Nephron progenitor cell (in vitro differentiated cells): ENCODE results near the gene ARID1B.
A peak's percentile ranks its signal among the peaks of the same experiment; 100 is the strongest.

Source experiments
- DNase-seq: peaks from one replicate; pipeline ENCODE4 v3.0.0; 2021
- H3K27ac Mint-ChIP-seq: 2 replicates; pipeline ENCODE4 v1.8.0; 2021; ENCODE audit warnings: mild to moderate bottlenecking, moderate library complexity, mixed read lengths
- H3K27me3 Mint-ChIP-seq: 2 replicates; pipeline ENCODE4 v1.8.0; 2021; ENCODE audit warnings: mild to moderate bottlenecking, low read depth, mixed read lengths; ENCODE audit not compliant: poor library complexity
- H3K36me3 Mint-ChIP-seq: 2 replicates; pipeline ENCODE4 v1.8.0; 2021; ENCODE audit warnings: low read depth, mixed read lengths
- H3K4me1 Mint-ChIP-seq: 2 replicates; pipeline ENCODE4 v1.8.0; 2021; ENCODE audit warnings: mixed read lengths
- H3K4me3 Mint-ChIP-seq: 2 replicates; pipeline ENCODE4 v1.8.0; 2021; ENCODE audit warnings: mild to moderate bottlenecking, moderate library complexity, mixed read lengths
- H3K9me3 Mint-ChIP-seq: 2 replicates; pipeline ENCODE4 v1.8.0; 2021; ENCODE audit warnings: mild to moderate bottlenecking, moderate library complexity, mixed read lengths
- TF ChIP-seq, protein P1 (sequence below): fragments of 200-600 bp; sonication (generic); IDR thresholded peaks from 2 replicates; pipeline ENCODE4 v1.5.0; 2021; ENCODE audit warnings: antibody characterized with exemption

The ARID1B gene

DNA sequence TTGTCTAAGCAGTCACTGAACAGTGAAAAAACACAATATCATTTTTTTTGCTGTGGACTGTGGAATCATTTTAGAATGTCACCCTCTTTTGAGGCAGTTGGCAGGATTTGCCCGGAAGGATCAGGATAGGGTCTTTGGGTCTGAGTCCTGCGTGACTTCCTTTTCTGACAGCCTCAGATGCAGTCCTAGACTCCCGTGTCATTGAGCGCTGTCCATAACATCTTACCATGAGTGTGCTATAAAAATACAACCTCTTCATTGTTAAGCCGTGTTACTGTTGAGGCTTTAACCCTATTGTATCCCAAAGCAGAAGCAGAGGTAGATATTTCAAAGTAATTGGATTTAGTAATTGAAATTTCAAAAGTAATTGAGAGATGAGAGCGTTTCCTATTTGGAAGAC, 30.6 kb downstream of the ARID1B start:
- TF ChIP-seq, protein P1, sequence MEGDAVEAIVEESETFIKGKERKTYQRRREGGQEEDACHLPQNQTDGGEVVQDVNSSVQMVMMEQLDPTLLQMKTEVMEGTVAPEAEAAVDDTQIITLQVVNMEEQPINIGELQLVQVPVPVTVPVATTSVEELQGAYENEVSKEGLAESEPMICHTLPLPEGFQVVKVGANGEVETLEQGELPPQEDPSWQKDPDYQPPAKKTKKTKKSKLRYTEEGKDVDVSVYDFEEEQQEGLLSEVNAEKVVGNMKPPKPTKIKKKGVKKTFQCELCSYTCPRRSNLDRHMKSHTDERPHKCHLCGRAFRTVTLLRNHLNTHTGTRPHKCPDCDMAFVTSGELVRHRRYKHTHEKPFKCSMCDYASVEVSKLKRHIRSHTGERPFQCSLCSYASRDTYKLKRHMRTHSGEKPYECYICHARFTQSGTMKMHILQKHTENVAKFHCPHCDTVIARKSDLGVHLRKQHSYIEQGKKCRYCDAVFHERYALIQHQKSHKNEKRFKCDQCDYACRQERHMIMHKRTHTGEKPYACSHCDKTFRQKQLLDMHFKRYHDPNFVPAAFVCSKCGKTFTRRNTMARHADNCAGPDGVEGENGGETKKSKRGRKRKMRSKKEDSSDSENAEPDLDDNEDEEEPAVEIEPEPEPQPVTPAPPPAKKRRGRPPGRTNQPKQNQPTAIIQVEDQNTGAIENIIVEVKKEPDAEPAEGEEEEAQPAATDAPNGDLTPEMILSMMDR = no peak
- H3K27ac Mint-ChIP-seq = peak overlapping the region; percentile 13
- peaks cover 40% of the 10 kb centered on the region for H3K36me3 Mint-ChIP-seq
- H3K4me3 Mint-ChIP-seq = no peak overlapping the region
- peaks cover 42% of the 10 kb centered on the region for H3K4me1 Mint-ChIP-seq
- no peaks in the 10 kb centered on the region for H3K27me3 Mint-ChIP-seq
- H3K9me3 Mint-ChIP-seq = no peaks in the 10 kb centered on the region
- no peak for DNase-seq

- no peak overlapping the region for H3K4me3 Mint-ChIP-seq
- no peak overlapping the region for H3K27ac Mint-ChIP-seq
- DNase-seq = no peak
- H3K27me3 Mint-ChIP-seq = no peaks in the 10 kb centered on the region
- peaks cover 36% of the 10 kb centered on the region for H3K36me3 Mint-ChIP-seq
- TF ChIP-seq, protein P1 = no peak
- H3K9me3 Mint-ChIP-seq = no peaks in the 10 kb centered on the region
- peaks cover 40% of the 10 kb centered on the region for H3K4me1 Mint-ChIP-seq
Observed at GRCh38 chr6:156808287-156808686, 31.1 kb downstream of the ARID1B start.

GRCh38 chr6:156809034-156809433, 31.9 kb downstream of the ARID1B start:
- Mint-ChIP-seq H3K27me3 (no peaks in the 10 kb centered on the region), H3K9me3 (no peaks in the 10 kb centered on the region), H3K27ac (no peak overlapping the region), H3K4me3 (no peak overlapping the region), H3K36me3 (peaks cover 28% of the 10 kb centered on the region), H3K4me1 (peaks cover 40% of the 10 kb centered on the region)
- DNase-seq = no peak
- TF ChIP-seq, protein P1 = no peak

DNA sequence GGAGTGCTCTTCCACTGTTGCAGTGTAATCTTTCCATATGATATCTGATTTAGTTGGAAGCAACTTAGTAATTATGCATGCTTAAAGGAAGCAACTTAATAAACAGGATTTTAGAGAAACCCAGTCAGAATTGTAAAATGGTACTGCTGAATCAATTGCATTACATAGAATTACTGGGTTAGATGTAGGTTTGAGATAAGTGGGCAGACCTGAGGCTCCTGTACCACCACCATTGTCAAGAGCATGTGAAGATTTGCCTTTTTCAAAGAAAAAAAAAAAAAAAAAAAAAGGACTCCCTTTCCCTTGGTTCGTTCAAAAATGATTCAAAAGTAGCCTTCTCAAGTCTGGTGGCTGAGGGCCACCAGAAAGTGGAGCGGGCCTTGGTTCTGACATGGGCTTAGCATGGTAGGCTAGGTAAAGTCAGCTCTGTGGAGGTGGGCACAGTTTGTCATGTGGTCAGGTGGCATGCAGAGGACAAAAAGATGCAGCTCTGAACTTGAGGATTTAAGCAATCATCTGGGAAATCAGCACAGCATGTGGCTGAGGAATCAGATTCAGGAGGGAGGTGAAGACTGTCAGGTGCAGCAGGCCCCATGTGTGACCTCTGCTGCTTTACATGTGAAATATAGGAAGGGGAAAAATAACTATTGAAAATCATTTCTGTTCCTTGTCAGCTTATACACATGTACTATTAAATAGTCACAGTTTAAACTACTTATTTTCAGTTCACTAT, 32.4 kb downstream of the ARID1B start:
- TF ChIP-seq, protein P1 = no peak
- Mint-ChIP-seq H3K27me3 (no peaks in the 10 kb centered on the region), H3K27ac (peak overlapping the region; percentile 72), H3K4me1 (peaks cover 45% of the 10 kb centered on the region), H3K4me3 (no peak overlapping the region), H3K9me3 (no peaks in the 10 kb centered on the region), H3K36me3 (peaks cover 28% of the 10 kb centered on the region)
- no peak for DNase-seq

DNA sequence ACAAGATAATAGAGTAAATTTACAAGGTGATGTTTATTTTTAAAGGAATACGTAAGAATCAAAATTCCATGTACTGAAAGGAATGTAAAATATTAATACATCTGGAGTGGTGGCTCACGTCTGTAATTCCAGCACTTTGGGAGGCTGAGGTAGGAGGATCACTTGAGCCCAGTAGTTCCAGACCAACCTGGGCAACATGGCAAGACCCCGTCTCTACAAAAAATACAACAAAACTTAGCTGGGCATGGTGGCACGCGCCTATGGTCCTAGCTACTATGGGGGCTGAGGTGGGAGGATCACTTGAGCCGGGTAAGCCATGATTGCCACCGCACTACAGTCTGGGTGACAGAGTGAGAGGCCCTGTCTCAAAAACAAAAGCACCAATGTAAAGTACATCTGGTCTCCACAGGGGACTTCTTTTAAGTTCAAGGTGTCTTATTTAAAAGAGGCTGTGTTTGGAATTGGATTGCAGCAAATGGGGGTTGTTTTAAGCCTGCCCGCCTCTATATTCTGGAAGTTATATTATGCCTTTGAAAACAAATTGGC, 36.9 kb downstream of the ARID1B start:
- H3K4me3 Mint-ChIP-seq = no peak overlapping the region
- peaks cover 38% of the 10 kb centered on the region for H3K4me1 Mint-ChIP-seq
- TF ChIP-seq, protein P1 = no peak
- H3K36me3 Mint-ChIP-seq = peaks cover 24% of the 10 kb centered on the region
- no peak for DNase-seq
- no peaks in the 10 kb centered on the region for H3K9me3 Mint-ChIP-seq
- no peak overlapping the region for H3K27ac Mint-ChIP-seq
- H3K27me3 Mint-ChIP-seq = no peaks in the 10 kb centered on the region

- Mint-ChIP-seq H3K27me3 (peaks cover 3% of the 10 kb centered on the region), H3K4me1 (peaks cover 40% of the 10 kb centered on the region), H3K27ac (peak overlapping the region; percentile 49), H3K9me3 (no peaks in the 10 kb centered on the region), H3K36me3 (peaks cover 4% of the 10 kb centered on the region), H3K4me3 (no peak overlapping the region)
- DNase-seq = no peak
- TF ChIP-seq, protein P1 = no peak
Observed at GRCh38 chr6:156816505-156816904, 39.3 kb downstream of the ARID1B start.
